K562 (cell line): ENCODE measurements around the gene SOX6. TPM values are rescaled to one million over a fixed set of nuclear protein-coding genes. Genes with fewer than 3 reads are reported as not detected.

ENCODE experiments used
- ATAC-seq: fragments of 200-7000 bp; cut with Tn5 transposase; 3 replicates; pipeline ENCODE4 v1.9.1; 2020; ENCODE audit warnings: moderate library complexity
- BruUV-seq: library from RNA; stranded (reverse); fragments of 400-500 nt; replicated peaks from 2 replicates; lab custom pipeline; 2021; lab: Mats Ljungman, UMichigan
- CTCF ChIA-PET: fragments of 300-600 bp; formaldehyde crosslinking; extraction: SDS; loops from one replicate; lab custom pipeline; 2021; ENCODE audit warnings: low intra/inter-chr PET ratio; lab: Yijun Ruan, JAX
- POLR2A ChIA-PET: fragments of 300-600, 350-650 bp; sonication (Branson Sonifier 250); formaldehyde crosslinking; extraction: SDS; loops from one replicate; lab custom pipeline; 2021; ENCODE audit warnings: antibody characterized with exemption, inconsistent platforms; lab: Yijun Ruan, JAX
- DNase-seq, 4 experiments: peaks; one replicate each; pipeline versions ENCODE4 v3.0.0 to v3.0.0-alpha.2; 2011 to 2018; ENCODE audit warnings: low spot score in 3 of 4, mixed read lengths in 3 of 4; ENCODE audit errors: extremely low read depth in 1 of 4
- FAIRE-seq: peaks from 2 replicates; lab custom pipeline; 2011; peaks lifted over from hg19 to GRCh38; lab: Jason Lieb, UNC
- H2AFZ ChIP-seq: 2 replicates; pipeline ENCODE4 v1.6.0; 2011; ENCODE audit warnings: low read depth, low read length, control low read depth, inconsistent platforms
- H3K27ac ChIP-seq: fragments of 200-600 bp; 3 replicates; pipeline ENCODE4 v1.8.0; 2011; ENCODE audit warnings: low read depth, mild to moderate bottlenecking, control low read depth, inconsistent platforms, low read length, moderate library complexity, mixed read lengths; ENCODE audit errors: extremely low read depth
- H3K27me3 ChIP-seq, 2 experiments: fragments of 300-600 bp in 1 of 2; 2 replicates in 1 of 2; 3 replicates in 1 of 2; pipeline versions ENCODE4 v1.6.0 to v1.8.0; 2011; ENCODE audit warnings: inconsistent platforms in 2 of 2, low read length in 2 of 2, mild to moderate bottlenecking in 1 of 2, mixed read lengths in 1 of 2, moderate library complexity in 1 of 2; ENCODE audit not compliant: control insufficient read depth in 2 of 2, insufficient read depth in 2 of 2
- H3K36me3 ChIP-seq: fragments of 300-600 bp; 3 replicates; pipeline ENCODE4 v1.8.0; 2011; ENCODE audit warnings: mild to moderate bottlenecking, low read length, inconsistent platforms; ENCODE audit not compliant: control insufficient read depth, insufficient read depth
- H3K4me1 ChIP-seq, 2 experiments: fragments of 200-600 bp in 1 of 2; replicated peaks in 1 of 2; 2 replicates in 1 of 2; 3 replicates in 1 of 2; pipeline versions ENCODE4 v1.5.1 to v1.8.0; 2011; ENCODE audit warnings: inconsistent platforms in 2 of 2, low read length in 2 of 2, mild to moderate bottlenecking in 1 of 2, mixed read lengths in 1 of 2, moderate library complexity in 1 of 2; ENCODE audit not compliant: control insufficient read depth in 2 of 2, insufficient read depth in 2 of 2
- H3K4me2 ChIP-seq: 2 replicates; pipeline ENCODE4 v1.6.1; 2011; ENCODE audit warnings: low read length, control low read depth, inconsistent platforms, mixed read lengths; ENCODE audit not compliant: insufficient read depth
- H3K4me3 ChIP-seq: fragments of 200-600 bp; sonication (generic), shearing (Covaris generic); 2 replicates; pipeline ENCODE4 v1.5.1; 2016; ENCODE audit warnings: control low read depth, inconsistent platforms
- H3K79me2 ChIP-seq: fragments of 200-600 bp; 3 replicates; pipeline ENCODE4 v1.8.0; 2011; ENCODE audit warnings: low read length, inconsistent platforms; ENCODE audit not compliant: control insufficient read depth, insufficient read depth
- H3K9ac ChIP-seq, 2 experiments: 2 replicates each; pipeline versions ENCODE4 v1.6.0 to v1.6.1; 2011; ENCODE audit warnings: low read depth in 2 of 2, low read length in 2 of 2, control low read depth in 1 of 2, inconsistent platforms in 1 of 2, mild to moderate bottlenecking in 1 of 2, mixed read lengths in 1 of 2; ENCODE audit not compliant: insufficient read depth in 1 of 2
- H3K9me1 ChIP-seq: one replicate; pipeline ENCODE4 v1.6.0; 2011; ENCODE audit warnings: inconsistent platforms, mild to moderate bottlenecking, low read length, moderate library complexity; ENCODE audit not compliant: control insufficient read depth, insufficient read depth
- H3K9me3 ChIP-seq: replicated peaks from 2 replicates; pipeline ENCODE4 v1.5.1; 2011; ENCODE audit warnings: low read depth, low read length, inconsistent platforms; ENCODE audit not compliant: control insufficient read depth, insufficient read depth
- H4K20me1 ChIP-seq: replicated peaks from 2 replicates; pipeline ENCODE4 v1.6.1; 2011; ENCODE audit warnings: low read length, inconsistent platforms, mixed read lengths; ENCODE audit not compliant: control insufficient read depth, insufficient read depth
- ARHGAP35 ChIP-seq: fragments of 450-650 bp; IDR thresholded peaks from 2 replicates; pipeline ENCODE4 v1.6.1; 2018; ENCODE audit not compliant: partially characterized antibody
- CC2D1A ChIP-seq: fragments of 450-650 bp; IDR thresholded peaks from 2 replicates; pipeline ENCODE4 v1.6.1; 2017; ENCODE audit warnings: mild to moderate bottlenecking
- CEBPZ ChIP-seq: fragments of 150-350 bp; IDR thresholded peaks from 2 replicates; pipeline ENCODE4 v1.6.1; 2014; ENCODE audit warnings: low read depth, mild to moderate bottlenecking, low read length, borderline replicate concordance
- DACH1 ChIP-seq: fragments of 450-650 bp; IDR thresholded peaks from 2 replicates; pipeline ENCODE4 v1.6.1; 2018; ENCODE audit not compliant: partially characterized antibody
- FOS ChIP-seq: IDR thresholded peaks from 3 replicates; pipeline ENCODE4 v1.6.1; 2011; ENCODE audit not compliant: insufficient read length; ENCODE audit errors: extremely low read depth
- MAFG ChIP-seq: fragments of 450-650 bp; conservative IDR thresholded peaks from 2 replicates; pipeline ENCODE4 v1.6.1; 2016; ENCODE audit warnings: missing genetic modification characterization, missing compliant biosample characterization
- MITF ChIP-seq: IDR thresholded peaks from 2 replicates; pipeline ENCODE4 v1.6.1; 2014; ENCODE audit warnings: antibody characterized with exemption
- PTTG1 ChIP-seq: fragments of 450-650 bp; IDR thresholded peaks from 2 replicates; pipeline ENCODE4 v1.6.1; 2016; ENCODE audit warnings: low read depth, mild to moderate bottlenecking, missing genetic modification characterization, missing compliant biosample characterization
- TAF1 ChIP-seq: IDR thresholded peaks from 2 replicates; pipeline ENCODE4 v1.6.1; 2011; ENCODE audit warnings: mild to moderate bottlenecking, low read length, moderate library complexity; ENCODE audit not compliant: insufficient read depth, control insufficient read depth, severe bottlenecking; ENCODE audit errors: extremely low read depth
- ZBTB17 ChIP-seq: fragments of 450-650 bp; formaldehyde crosslinking; IDR thresholded peaks from 2 replicates; pipeline ENCODE4 v1.4.0; 2020; ENCODE audit warnings: mild to moderate bottlenecking
- ZBTB33 ChIP-seq: sonication (generic); formaldehyde crosslinking; IDR thresholded peaks from 2 replicates; pipeline ENCODE4 v1.8.1; 2023; ENCODE audit warnings: mild to moderate bottlenecking, missing genetic modification reagents
- ZBTB9 ChIP-seq: fragments of 450-650 bp; formaldehyde crosslinking; IDR thresholded peaks from 2 replicates; pipeline ENCODE4 v1.4.0; 2020; ENCODE audit warnings: mild to moderate bottlenecking, moderate library complexity
- ZFP1 ChIP-seq: fragments of 450-650 bp; formaldehyde crosslinking; IDR thresholded peaks from 2 replicates; pipeline ENCODE4 v1.4.0; 2020; ENCODE audit warnings: mild to moderate bottlenecking, mixed read lengths
- ZNF57 ChIP-seq: fragments of 450-650 bp; formaldehyde crosslinking; IDR thresholded peaks from 2 replicates; pipeline ENCODE4 v1.4.0; 2020; ENCODE audit warnings: mild to moderate bottlenecking, moderate library complexity
- WGBS: fragments of 100-300 bp; shearing (Covaris generic); methylation state at CpG from one replicate; pipeline ENCODE4 v1.1.6; 2016; ENCODE audit warnings: low coverage, mixed read lengths; ENCODE audit not compliant: insufficient coverage; ENCODE audit errors: missing lambda C conversion rate; 5-methylcytosine and 5-hydroxymethylcytosine counted together
- in situ Hi-C: fragments of 300-500 bp; cut with MboI; formaldehyde crosslinking; loops from 4 replicates; pipeline ENCODE4 v1.15.0; 2018; ENCODE audit warnings: inconsistent platforms, mixed read lengths
- intact Hi-C: fragments of 100-400 bp; cut with micrococcal nuclease; formaldehyde crosslinking; loops from 2 replicates; pipeline ENCODE4 v1.14.2; 2022
- polyA plus RNA-seq, 8 experiments: library from polyadenylated mRNA; depleted of rRNA in 4 of 8; stranded (reverse) in 5 of 8; unstranded in 3 of 8; fragments of >200 nt; fragmentation: Nextera tagmentation in 2 of 8; fragmentation: Illumina TruSeq in 1 of 8; extraction: Ambion mirVana in 2 of 8; extraction: Trizol in 1 of 8; gene quantifications; 2 replicates each; pipeline versions ENCODE4 v1.2.1 to v1.2.3, GENCODE V29; 2011 to 2014; ENCODE audit warnings: inconsistent platforms in 1 of 8, missing spikeins in 1 of 8
- total RNA-seq, 7 experiments: library from RNA; depleted of rRNA in 6 of 7; stranded (reverse); fragments of >200 nt in 6 of 7; fragmentation: Illumina TruSeq in 2 of 7; extraction: Trizol in 2 of 7; gene quantifications; 2 replicates each; pipeline versions ENCODE4 v1.2.1 to v1.2.3, GENCODE V29; 2011 to 2021; ENCODE audit warnings: low replicate concordance in 1 of 7

Gene SOX6
- total and polyA plus RNA-seq, 9 of the 15 experiments (the other 6 are each of a cell fraction or from before 2014, with no cell fraction given), result 0.89 to 8.7 (median 5.7) TPM

GRCh38 chr11:16322190-16322589 lies 34.2 kb downstream of the SOX6 start:
- ChIA-PET CTCF (no interaction called here), POLR2A (no interaction called here)
- no peak overlapping the region for H2AFZ ChIP-seq
- no peaks in the 10 kb centered on the region for H3K9me1 ChIP-seq
- H3K27ac ChIP-seq, result no peak overlapping the region
- H3K36me3 ChIP-seq, result no peaks in the 10 kb centered on the region
- in situ Hi-C loops, result no loop called here
- H3K4me2 ChIP-seq, result no peak overlapping the region
- ATAC-seq, result no peak
- no peaks in the 10 kb centered on the region; the same call in 1 of the 2 replicates for H3K9me3 ChIP-seq
- H3K27me3 ChIP-seq, result no peaks in the 10 kb centered on the region
- BruUV-seq, result no TSS peak
- no peak for FAIRE-seq
- WGBS, result 100% methylated on average over 2 of the region's 2 CpGs
- H3K79me2 ChIP-seq, result no peaks in the 10 kb centered on the region
- no peak overlapping the region for H3K9ac ChIP-seq
- H3K4me3 ChIP-seq, result no peak overlapping the region
- H4K20me1 ChIP-seq, result no peaks in the 10 kb centered on the region
- intact Hi-C loops, result no loop called here
- no peak for DNase-seq
- H3K4me1 ChIP-seq, result peaks cover 0 to 4% of the 10 kb centered on the region in 2 experiments; a peak in 2 of 5 replicates
- TF ChIP-seq FOS, result no peak
- no peak for TF ChIP-seq ZBTB9 (CRISPR knock-in tag)
- no peak for TF ChIP-seq ZBTB17 (CRISPR knock-in tag)
- no peak for TF ChIP-seq MITF
- no peak for TF ChIP-seq ZFP1
- no peak for TF ChIP-seq PTTG1 (tag)
- TF ChIP-seq TAF1, result no peak
- no peak for TF ChIP-seq ARHGAP35
- no peak for TF ChIP-seq DACH1
- TF ChIP-seq MAFG, result no peak
- TF ChIP-seq CC2D1A, result peak; percentile 72; the same call in 1 of the 2 replicates
- no peak for TF ChIP-seq CEBPZ
- peak; percentile 75; the same call in 1 of the 2 replicates for TF ChIP-seq ZBTB33 (CRISPR knock-in tag)
- no peak for TF ChIP-seq ZNF57 (CRISPR knock-in tag)
